ENCODE measurements around the gene CHDH.

The CHDH gene

DNA sequence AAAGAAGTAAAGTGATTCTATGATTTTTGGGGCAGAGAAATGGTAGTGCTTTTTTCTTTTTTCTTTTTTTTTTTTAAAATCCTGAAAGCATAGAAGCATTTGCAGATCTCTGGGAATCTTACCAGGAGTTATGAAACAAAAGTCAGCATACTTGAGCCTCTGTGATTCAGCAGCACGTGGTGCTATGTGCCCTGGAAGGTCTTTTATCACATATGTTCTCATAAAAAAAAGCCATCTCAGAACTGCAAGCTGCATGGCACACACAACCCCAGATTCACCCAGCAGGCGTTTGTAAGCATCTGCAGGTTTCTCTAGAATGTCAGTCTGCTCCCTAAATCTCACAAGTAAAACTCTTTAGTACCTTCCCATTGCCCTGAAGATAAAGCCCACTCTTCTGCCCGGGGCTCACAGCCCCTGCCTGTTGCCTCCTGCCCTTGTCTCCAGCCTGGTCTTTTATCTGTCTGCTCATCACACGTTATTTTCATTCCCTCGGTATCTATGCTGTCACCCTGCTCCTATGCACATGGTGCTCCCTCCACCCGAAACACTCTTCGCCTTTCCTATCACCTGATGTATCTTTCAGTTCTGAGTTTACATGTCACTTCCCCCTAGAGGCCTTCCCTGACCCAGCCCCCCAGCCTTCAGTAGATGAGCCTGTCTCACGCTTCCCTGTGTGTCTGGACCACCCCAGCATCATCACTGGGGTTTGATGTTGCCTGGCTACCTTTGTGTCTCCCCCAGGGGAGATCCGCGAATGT, 72.4 kb downstream of the CHDH start:
- TF ChIP-seq, protein P1, sequence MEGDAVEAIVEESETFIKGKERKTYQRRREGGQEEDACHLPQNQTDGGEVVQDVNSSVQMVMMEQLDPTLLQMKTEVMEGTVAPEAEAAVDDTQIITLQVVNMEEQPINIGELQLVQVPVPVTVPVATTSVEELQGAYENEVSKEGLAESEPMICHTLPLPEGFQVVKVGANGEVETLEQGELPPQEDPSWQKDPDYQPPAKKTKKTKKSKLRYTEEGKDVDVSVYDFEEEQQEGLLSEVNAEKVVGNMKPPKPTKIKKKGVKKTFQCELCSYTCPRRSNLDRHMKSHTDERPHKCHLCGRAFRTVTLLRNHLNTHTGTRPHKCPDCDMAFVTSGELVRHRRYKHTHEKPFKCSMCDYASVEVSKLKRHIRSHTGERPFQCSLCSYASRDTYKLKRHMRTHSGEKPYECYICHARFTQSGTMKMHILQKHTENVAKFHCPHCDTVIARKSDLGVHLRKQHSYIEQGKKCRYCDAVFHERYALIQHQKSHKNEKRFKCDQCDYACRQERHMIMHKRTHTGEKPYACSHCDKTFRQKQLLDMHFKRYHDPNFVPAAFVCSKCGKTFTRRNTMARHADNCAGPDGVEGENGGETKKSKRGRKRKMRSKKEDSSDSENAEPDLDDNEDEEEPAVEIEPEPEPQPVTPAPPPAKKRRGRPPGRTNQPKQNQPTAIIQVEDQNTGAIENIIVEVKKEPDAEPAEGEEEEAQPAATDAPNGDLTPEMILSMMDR (IDR thresholded peaks at IDR 0.05; ENCODE audit: low read depth, low read length) = no peak
- peak; percentile 77 for DNase-seq (ENCODE audit: extremely low read depth, low read depth)

DNA sequence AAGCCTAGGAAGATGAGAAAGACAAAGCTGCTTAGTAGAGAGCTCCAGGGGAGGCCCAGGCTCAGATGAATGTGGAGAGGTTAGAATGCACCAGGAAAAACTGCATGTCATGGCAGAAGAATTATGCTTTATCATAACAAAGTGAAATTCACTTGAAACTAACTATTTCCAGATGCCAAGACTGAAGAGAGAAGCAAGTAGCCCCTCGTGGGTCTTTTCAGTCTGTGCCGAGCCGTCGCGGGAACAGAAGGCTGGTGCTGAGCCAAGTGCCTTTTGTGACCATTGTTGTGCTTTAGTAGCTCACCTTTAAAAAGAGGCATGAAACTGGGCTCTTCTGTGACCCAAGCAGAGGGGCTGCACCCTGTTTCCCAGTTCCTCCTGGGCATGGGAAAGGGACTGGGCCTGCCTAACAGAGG, 73.2 kb downstream of the CHDH start:
- DNase-seq (ENCODE audit: extremely low read depth, low read depth) = peak; percentile 25
- TF ChIP-seq, protein P1 (IDR thresholded peaks at IDR 0.05; ENCODE audit: low read depth, low read length) = no peak

DNA sequence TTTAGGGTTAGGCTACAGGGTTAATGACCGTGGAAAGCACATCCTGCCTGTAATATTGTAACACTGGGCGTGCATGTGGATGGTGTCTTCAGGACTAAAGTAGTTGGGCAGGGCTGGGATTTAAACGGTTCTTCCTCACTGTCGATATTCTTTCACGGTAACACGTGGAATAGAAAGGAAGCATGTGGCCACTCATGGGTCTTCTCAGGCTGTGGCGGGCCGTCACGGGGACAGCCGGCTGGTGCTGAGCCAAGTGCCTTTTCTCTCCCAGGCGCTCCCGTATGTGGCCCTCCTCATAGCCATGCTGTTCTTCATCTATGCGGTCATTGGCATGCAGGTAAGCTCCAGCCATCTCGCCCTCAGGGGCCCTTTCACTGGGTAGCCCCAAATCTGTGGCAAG, 73.7 kb downstream of the CHDH start:
- TF ChIP-seq, protein P1 (IDR thresholded peaks at IDR 0.05; ENCODE audit: low read depth, low read length) = no peak
- no peak for DNase-seq (ENCODE audit: extremely low read depth, low read depth)

DNA sequence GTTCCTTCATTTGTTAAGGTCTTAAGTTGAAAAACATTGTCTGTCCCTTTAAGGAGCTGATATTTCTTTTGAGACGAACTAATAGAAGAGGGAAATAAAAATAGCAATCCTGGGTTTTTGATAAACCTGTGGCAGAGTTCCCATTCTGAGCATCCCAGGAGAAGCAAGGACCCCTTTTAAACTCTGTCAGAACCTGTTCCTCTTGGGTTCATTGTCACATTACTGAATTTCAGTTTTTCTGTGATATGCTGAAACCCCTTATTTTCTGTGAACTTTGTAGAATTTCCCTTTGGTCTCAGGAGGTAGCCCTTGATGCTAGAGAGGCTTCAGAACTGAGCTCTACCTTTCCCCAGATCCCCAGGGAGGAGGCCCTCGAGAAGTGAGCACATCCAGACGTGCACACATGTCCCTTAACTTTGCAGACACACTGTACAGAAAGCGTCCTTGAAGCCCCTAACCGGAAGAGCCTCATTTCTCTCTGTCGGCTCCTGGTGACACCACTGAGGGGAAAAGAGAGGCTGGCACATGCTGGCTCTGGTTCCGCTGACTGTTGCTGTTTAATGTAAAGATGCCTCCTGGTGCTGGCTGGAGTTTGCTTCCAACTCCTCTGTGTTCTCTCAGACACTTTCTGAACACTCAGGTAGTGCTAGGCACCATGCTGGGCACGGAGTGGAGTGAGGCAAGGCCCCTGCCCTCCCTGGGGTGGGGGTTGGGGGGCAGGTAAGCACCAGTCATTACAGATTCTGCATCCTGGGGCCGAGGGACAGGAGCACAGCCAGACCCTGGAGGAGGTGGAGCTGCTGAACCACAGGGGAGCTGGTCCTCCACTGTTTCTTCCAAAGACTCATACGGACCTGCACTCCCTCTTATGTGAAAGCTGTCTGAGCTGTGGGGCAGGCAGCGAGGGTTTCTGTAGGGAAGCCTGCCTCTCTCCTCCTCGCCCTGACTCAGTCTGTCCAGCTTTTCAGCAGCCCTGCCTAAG, 77.5 kb downstream of the CHDH start:
- TF ChIP-seq, protein P1 (IDR thresholded peaks at IDR 0.05; ENCODE audit: low read depth, low read length) = no peak
- DNase-seq (ENCODE audit: extremely low read depth, low read depth) = no peak

DNA sequence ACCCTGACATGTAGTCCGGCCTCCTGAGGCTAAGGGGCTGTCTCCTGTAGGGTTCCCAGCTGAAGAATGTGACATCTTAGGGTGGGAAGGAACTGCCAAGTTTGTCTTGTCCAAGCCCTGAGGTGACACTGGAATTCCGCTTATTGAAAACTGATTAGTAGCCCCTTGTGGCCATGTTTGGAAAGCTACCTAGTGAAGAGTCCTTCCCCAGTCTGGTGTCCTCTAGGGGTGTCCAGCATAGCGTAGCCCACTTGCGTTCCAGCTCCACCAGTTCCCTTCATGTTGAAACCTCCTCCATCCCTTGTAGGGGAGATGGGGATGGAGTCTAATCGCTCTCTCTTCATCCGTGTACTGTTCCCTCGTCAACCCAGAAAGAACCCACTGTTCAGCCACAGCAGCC, 79.5 kb downstream of the CHDH start:
- TF ChIP-seq, protein P1 (IDR thresholded peaks at IDR 0.05; ENCODE audit: low read depth, low read length) = no peak
- DNase-seq (ENCODE audit: extremely low read depth, low read depth) = no peak

DNA sequence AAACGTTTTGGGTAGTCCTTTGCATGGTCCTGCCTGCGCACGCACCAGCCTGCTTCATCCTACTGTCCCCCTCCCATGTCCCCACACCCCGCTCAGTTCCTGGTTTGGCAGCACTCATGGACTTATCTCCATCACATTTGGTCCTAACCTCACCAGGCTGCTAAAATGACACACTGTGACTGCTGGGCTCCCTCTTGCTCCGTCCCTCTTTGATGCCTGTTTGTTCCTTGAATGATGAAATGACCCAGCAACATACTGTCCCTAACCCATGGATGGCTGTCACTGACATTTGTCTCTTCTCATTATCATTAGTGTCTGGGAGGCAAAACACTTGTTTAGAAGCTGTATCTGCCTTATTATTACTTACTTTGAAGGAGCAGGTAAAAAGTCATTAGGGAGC, 80.5 kb downstream of the CHDH start:
- TF ChIP-seq, protein P1 (IDR thresholded peaks at IDR 0.05; ENCODE audit: low read depth, low read length) = no peak
- DNase-seq (ENCODE audit: extremely low read depth, low read depth) = no peak
